ENCODE measurements around the gene COQ9.
"Not testable (repeated sequence)": the region's sequence is repeated elsewhere in the genome, so short reads cannot be mapped to it uniquely, and the experiment has no call there.

COQ9 gene

DNA sequence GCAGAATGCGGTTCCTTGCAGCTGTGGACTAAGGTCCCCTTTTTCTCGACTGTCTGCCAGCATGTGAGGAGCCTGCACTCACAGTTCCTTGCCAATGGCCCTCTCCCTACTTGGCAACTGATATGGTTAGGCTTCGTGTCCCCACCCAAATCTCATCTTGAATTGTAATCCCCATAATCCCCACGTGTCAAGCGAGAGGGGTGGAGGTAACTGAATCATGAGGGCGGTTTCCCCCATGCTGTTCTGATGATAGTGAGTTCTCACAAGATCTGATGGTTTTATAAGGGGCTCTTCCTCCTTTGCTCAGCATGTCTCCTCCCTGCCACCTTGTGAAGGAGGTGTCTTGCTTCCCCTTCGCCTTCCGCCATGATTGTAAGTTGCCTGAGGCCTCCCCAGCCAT is 20.0 kb upstream of the COQ9 start:
- DNase-seq: no peak

DNA sequence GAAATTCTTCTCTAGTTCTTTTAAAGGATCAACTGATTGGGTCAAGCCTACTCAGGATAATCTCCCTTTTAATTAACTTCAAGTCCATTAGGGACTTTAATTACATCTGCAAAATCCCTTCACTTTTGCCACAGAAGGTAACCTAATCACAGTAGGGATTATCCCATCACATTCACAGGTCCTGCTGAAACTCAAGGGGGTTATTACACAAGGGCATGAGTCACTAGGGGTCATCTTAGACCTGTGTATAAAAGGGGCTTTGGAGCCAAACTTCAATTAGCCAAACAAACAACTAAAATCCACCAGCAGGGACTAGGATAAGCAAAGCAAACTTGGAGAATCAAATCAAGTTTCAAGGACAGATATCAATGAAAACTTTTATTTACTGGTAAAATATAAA is 19.5 kb upstream of the COQ9 start:
- no peak for DNase-seq

DNA sequence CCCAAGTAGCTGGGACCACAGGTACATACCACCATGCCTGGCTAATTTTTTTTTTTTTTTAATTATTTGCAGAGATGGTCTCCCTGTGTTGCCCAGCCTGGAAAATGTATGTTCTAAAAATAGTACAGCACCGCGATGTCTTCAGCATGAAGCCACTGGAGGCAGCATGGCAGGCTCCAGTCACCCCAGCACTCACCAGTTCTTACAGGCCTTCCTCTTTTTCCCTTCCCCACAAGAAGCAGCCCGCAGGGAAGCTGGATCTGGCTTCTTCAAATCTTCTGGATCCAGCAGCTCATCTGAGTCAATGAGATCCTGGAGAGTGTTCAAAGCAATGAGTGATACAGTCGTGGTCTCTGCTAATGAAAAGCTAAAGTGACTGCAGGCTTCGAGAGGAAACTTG is 16.3 kb upstream of the COQ9 start:
- no peak for DNase-seq

DNA sequence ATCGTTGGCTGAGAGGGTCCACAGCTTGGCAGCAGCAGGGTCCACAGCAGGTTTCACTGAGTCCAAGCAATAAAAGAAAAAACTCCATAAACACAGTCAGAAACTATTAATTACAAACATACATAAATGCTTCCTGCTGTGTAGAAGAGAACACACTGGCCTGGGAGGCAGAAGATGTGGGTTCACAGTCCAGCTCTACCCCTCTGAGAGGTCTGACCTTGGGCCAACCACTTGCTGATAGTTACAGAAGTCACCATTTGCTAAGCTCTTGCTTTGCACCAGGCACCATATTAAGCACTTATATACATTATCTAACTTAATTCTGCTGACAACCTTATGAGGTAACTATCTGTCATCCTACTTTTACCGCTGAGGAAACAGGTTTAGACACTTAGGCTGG is 14.8 kb upstream of the COQ9 start:
- no peak for DNase-seq

DNA sequence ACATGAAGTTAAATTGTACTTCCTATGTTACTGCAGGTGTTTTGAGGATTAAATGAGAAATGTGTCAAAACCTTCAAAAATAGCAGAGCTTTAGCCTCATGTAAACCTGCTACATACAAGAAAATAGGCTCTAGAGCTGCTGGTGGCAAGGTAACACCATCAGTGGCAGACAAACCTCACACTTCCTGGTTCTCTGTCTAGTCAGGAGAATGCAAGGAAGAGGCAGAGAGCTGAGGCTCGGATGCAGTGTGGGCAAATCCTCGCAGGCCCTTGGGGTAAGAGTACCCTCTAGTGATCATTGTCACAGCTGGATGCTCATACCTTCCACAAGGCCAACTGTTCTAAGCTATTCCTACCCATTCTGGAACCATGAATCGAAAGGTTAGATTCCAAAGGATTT is 14.3 kb upstream of the COQ9 start:
- DNase-seq: no peak

DNA sequence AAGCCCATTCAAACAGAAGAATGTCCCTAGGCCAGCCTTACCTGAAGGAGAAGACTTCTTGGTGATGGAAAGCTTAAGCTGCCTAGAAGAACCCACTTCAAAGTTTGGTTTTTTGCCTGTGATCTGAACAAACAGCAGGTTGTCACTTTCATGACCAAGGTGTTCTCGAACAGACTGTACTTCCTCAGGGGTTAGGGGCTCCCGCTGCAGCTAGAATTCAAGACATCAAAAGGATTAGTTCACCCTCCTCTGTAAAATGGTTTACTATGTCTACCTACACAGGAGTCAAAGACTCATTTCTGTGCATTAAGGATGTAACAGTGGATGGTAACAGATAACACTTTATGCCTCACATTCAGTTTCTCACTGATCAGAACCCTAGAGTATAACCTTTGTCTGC is 13.3 kb upstream of the COQ9 start:
- DNase-seq: no peak

DNA sequence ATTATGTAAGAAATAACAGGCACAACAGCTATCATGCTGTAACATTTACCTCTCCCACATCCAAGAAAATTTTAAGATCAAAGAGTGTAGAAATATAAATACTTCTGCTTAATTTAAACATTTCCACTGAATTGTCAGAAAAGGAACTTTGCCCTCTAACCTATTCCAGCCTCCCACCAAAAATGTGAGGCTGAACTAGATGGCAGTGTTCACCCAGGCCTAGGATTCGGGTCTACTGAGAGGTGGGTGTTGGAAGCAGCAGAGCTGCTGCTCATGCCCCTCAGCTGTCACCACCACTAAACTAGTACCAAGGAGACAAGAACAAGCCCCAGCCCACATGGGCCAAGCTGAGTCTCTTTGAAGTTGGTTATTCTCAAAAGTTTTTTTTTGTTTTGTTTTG is 11.4 kb upstream of the COQ9 start:
- DNase-seq: no peak

DNA sequence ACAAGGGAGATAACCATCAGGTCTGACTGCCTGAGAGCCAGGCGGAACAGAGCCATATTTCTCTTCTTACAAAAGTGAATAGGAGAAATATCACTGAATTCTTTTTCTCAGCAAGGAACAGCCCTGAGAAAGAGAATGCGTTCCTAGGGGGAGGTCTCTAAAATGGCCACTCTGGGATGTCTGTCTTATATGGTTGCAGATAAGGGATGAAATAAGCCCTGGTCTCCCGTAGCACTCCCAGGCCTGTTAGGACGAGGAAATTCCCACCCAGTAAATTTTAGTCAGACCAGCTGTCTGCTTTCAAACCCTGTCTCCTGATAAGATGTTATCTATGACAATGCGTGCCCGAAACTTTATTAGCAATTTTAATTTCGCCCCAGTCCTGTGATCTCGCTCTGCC is 7.3 kb upstream of the COQ9 start:
- DNase-seq: not testable (repeated sequence)

DNA sequence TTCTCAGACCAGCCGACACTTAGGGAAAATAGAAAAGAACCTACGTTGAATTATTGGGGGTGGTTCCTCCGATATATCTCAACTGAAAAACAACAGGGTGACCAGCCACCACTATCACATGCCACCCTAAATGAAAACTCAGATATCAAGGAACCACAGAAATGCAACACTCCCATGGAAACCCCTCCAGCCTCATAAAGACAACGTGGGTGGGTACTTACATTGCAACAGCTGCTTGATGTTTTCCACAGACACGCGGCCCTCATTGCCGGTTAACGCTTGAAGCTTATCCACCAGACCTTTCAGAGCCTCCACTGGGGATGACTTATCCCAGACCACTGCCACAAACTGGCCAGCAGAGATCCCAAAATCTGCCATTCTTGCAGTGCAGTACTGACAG is 6.7 kb upstream of the COQ9 start:
- DNase-seq: not testable (repeated sequence)

DNA sequence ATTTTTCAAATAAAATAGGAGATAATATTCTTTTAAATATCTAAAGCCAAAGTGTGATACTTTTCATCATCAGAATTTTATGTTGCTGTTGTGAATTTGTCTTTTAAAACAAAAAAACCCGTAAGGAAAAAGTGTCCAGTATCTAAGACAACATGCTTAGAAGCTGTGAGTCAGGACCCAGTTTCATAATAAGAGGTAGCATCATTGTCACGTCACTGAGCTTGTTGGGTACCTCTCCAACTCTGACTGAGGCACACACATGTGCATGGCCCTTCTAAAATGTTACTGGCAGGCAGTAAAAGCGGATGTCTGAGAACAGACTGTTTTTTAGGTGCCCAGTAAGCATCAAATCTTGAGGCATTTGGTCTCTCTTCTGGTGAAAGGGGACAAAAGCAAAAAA is 2.6 kb upstream of the COQ9 start:
- no peak for DNase-seq

DNA sequence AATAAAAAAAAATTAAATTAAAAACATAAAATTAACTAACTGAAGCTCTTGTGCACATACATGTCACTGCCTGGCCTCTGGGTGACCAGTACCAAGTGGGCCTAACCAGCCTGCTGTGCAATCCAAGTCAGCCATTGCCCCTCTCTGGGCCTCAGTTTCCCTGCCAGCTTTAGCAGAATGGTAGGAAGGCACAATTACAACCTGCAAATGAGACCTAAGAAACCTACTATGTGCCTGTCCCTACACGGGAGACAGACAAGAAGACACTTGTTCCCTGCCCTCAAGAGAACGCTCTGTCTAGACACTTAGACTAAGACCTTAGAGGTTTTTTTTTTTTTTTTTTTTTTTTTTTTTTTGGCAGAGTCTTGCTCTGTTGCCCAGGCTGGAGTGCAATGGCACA is 1.8 kb upstream of the COQ9 start:
- no peak for DNase-seq

DNA sequence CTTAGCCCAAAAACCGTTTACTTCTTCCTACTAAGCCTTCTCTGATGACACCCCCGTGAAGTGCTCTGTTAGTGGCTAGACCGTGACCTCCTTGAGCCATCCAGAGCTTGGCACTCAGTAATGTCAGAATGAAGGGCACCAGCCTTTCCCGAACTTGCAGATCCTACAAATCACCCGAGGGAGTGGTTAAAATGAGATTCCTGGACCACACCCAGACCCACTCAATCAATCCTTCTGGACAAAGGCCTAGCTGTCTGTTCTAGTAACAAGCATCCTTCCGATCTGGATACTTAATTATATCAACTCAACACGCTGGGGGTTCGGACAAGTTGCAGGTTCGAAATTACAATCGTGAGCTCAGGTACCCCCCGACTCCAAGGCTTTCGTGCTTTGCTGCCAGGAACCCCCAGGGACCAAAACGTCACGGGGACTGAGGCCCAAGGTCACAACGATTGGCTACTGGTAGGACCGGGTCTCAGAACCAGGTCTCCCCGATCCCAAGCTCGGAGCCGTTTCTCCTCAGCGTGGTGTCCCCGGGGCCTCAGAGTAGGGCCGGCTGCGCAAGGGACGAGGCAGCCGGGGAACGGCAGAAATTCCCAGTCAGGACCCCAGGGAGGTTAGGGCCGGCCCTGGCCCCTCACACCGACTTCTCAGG is 621 bp upstream of the COQ9 start:
- no peak for DNase-seq

DNA sequence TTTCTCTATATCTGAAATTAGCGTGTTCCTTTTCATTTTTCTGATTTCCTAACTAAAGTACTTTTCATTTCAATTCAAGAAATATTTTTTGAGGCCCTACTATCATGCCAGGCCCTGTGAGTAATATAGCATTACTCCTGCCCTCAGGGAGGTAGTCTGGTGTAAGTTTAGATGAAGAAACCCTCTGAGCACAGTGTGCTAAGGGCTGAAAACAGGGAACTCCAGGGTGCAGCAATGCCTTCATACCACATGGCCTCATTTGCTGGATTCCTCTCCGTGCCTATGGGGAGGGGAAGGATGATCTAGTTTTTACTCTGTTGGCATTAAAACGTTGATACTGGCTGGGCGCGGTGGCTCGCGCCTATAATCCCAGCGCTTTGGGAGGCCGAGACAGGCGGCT is 4.7 kb downstream of the COQ9 start:
- no peak for DNase-seq

DNA sequence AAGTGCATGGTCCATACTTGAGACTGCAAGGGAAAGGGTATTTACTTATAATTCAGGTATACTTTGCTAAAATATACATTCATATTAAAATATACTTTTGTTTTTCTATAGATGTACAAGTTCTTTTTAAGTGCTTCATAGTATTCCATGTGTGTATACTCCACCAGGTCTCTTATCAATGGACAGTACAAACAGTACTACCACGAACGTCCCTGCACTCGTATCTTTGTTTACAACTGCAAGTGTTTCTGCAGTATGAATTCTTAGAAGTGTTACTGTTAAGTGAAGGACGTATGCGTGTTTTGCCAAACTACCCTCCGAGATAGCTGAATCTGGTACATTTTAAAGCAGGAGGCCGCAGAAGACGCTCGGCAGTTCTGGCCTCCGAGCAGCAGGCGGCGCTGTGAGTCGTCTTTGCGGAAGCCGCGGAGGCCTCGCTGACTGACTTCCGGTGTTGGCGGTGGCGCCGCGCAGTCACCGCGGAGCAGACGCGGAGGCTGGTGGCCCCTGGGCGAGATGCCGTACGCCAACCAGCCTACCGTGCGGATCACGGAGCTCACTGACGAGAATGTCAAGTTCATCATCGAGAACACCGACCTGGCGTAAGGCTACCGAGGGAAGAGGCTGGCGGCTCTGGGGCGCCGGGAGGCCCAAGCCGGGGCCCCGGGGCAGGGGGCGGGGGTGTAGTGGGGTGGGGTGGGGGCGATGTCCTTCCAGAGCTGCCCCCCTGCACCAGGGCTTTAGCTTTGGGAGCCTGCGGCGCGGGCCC is 15.1 kb downstream of the COQ9 start, which contains the start of gene POLR2C:
Gene POLR2C (plus strand): TSS at position 471 of the 769 bp plus-strand sequence. CDS start 46 bp downstream, at position 517.
- peak; percentile 94 for DNase-seq

DNA sequence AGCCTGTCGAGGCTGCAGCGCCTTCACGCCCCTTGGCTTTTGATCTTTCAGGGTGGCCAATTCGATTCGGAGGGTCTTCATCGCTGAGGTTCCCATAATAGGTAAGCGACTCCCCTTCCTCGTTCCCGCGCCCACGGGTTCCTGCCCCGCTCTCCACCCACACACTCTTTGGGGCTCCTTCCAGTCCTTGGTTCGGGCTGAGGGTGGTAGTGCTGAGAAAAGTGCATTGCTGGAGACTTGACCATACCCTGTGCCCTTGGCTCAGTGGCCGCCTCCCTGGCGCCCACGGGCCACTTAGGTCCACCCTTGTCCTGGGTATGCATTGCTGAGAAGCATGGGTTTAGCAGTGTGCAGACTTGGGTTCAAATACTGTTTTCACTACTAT is 15.7 kb downstream of the COQ9 start:
- no peak for DNase-seq

DNA sequence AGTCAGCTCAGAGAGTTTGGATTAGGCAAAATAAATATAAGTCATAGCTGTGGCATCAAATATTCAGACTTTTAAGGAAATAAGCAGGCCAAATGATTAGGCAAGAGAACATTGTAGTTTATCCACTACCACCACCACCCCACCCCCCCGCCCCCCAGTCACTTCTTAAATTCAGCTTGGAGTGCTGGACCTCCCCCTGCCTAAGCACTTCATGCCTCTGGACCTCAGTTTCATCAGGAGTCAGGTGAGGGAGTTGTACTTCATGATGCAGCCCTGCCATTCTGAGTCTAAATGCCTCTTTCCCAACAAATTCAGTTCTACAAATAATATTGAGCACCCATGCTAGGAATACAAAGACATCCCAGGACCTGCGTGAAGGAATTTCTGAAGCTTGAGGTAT is 17.2 kb downstream of the COQ9 start:
- no peak for DNase-seq

DNA sequence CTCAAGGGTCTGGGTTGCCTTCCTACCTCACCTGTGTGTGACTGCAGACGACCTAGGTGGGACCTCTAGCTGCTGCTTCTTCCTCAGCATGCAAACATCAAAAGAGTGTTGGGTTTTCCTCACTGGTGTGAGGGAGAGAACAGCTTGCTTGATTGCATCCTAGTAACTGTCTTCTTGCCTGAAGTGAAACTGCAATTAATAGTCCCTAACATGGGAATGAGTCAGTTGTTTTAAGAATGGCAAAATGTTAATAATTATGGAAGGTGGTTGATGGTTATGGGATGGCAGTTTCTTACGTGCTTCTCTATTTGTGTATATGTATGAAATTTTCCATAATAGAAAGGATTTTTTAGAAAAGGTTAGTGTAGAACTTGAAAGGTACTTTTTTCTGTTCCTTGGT is 21.1 kb downstream of the COQ9 start:
- no peak for DNase-seq

DNA sequence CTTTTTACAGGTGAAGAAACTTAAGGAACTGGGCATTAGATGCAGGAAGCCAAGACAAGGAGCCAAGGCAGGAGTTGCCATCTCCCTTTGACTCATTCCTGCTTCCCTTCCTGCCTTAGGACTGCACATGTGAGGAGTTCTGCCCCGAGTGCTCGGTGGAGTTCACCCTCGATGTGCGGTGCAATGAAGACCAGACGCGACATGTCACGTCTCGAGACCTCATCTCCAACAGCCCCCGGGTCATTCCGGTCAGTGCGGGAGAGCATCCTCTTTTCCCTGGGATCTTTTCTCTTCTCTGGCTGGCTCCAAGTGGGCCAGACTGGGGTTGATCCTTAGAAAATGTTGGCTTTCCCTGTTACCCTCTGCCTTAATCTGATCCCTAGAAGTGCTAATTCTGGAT is 21.8 kb downstream of the COQ9 start:
- DNase-seq: no peak

DNA sequence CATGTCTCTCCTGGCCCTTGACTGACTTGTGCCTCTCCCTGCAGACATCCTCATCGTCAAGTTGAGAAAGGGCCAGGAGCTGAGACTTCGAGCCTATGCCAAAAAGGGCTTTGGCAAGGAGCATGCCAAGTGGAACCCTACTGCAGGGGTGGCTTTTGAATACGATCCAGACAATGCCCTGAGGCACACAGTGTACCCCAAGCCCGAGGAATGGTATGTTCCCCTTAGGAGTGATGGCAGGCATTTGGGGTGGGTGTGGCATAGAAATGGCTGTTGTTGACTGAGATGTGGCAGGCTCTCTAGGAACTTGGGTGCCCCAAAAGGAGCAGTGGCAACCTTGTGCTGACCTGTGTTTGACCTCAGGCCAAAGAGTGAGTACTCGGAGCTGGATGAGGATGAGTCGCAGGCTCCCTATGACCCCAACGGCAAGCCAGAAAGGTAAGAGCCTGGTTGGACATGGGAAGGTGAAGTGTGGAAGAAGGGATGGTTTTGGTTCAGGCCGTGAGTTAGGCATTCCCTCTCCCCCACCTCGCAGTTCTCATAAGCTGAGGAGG is 22.7 kb downstream of the COQ9 start:
- DNase-seq: no peak

DNA sequence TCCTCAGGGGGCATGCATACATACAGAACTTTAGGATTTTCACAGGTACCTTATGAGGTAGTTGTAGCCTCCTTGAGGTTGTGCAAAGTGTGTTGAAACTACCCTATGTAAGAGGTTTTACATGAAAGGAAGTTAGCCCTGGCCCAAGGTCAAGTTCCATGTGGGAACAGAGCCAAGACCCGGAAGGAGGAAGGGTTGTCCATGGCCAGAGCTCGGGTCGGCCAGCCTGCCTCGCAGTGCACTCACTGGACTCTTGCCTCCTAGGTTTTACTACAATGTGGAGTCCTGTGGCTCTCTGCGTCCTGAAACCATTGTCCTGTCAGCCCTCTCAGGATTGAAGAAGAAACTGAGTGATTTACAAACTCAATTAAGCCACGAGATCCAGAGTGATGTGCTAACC is 23.4 kb downstream of the COQ9 start:
- no peak for DNase-seq

DNA sequence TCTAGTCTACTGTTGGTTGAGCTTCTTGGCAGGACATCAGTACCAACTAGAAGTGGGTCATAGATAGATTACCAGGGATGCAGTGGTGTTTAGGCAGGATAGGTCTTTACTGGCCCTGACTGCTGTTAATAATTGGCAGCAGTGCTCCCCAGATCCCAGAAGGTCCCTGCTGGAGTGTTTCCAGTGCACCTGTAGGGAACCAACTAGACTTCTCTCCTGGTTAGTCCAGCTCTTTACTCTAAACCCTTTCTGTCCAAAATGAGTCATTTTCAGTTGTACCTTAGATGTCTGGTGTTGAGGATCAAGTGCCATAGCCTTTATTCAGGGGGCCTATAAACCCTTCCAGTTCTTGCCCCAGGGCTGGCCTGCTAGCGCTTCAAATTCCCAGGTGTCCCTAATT is 23.9 kb downstream of the COQ9 start:
- no peak for DNase-seq

DNA sequence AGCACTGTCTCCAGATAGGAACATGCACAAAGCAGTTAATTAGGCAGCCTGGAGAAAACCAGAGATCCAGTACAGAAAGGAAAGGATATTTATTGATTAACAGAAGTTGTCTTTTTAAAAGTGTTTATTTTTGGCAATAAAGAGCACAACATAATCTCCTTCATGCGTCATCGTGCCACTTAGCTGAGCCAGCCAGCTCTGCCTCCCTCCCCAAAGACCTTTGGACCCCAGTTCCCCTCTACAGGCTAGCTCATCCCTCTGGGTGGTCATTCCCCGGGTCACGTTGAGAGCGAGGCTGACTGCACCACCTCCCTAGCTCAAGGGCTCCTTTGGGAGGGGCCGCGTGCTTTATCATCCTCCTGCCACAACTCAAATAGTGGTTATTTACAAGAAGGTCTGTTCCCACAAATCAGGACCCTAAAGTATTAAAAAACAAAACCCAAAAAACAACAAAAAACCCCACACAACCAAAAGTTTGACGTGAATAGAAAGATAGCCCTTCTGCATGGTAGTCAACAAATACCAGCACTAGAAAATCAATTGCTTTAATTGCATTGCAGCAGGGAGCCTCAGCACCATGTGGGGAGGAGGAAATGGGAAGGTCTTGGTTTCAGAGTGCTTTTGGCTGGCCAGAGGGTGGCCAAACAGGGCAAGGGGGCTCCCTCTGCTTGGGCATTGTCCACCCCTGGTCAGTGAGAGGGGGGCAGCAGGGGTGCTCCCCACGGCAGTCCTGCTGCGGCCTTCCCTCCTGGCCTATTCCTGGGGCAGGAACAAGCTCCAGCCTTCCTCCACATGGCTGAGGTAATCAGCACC is 24.8 kb downstream of the COQ9 start:
- no peak for DNase-seq

DNA sequence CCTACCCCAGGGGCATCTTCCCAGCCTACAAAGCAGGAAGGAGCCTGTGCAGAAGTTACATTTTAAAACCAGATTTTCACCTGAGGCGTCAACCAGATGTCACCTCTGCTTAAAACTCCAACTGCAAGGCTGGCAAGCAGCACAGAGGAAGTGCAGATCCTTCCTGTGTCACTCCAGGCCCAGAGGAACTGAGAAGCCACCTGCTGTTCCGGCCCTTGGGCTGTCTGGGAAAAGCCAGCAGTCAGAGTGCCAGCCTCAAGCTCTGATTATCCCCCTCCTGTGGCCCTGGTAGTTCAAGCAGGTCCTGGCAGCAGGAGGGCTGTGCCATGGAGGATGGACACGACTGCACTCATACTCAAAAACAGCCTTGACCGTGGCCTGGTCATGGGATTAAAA is 25.4 kb downstream of the COQ9 start:
- no peak for DNase-seq

Data from right forelimb (tissue), 1 donor.